NCI-H226 (cell line): ENCODE data around the gene ZNF267.
"Not testable (repeated sequence)": the region's sequence is repeated elsewhere in the genome, so short reads cannot be mapped to it uniquely, and the experiment has no call there.

Experiments used
- DNase-seq: peaks from one replicate; pipeline ENCODE4 v3.0.0-alpha.2; 2015

Gene ZNF267

GRCh38 chr16:31873556-31874365, at the start of gene ZNF267:
TSS of gene ZNF267 (plus strand) at chr16:31873807. CDS start at chr16:31873967, 160 bp downstream.
- peak; percentile 70 for DNase-seq

- DNase-seq = no peak
These were observed 40.6 kb upstream of the ZNF267 start for GRCh38 chr16:31833047-31833446.

GRCh38 chr16:31836396-31836795, 37.2 kb upstream of the ZNF267 start:
- not testable (repeated sequence) for DNase-seq

- no peak for DNase-seq
These were observed 30.7 kb upstream of the ZNF267 start for GRCh38 chr16:31842864-31843263.

- DNase-seq = not testable (repeated sequence)
These were observed 25.0 kb upstream of the ZNF267 start for GRCh38 chr16:31848572-31848971.

- DNase-seq = no peak
These were observed 20.3 kb upstream of the ZNF267 start for GRCh38 chr16:31853291-31853690.

GRCh38 chr16:31860508-31860907, 13.1 kb upstream of the ZNF267 start:
- no peak for DNase-seq

- DNase-seq = no peak
These were observed 12.2 kb upstream of the ZNF267 start for GRCh38 chr16:31861455-31861854.

GRCh38 chr16:31862761-31863160, 10.8 kb upstream of the ZNF267 start:
- DNase-seq = no peak

- DNase-seq = no peak
These were observed 5.4 kb upstream of the ZNF267 start for GRCh38 chr16:31868164-31868563.

GRCh38 chr16:31868691-31869167, 4.9 kb upstream of the ZNF267 start:
- peak; percentile 53 for DNase-seq

- DNase-seq = peak; percentile 59
These were observed 4.0 kb upstream of the ZNF267 start for GRCh38 chr16:31869511-31870201.

- no peak for DNase-seq
These were observed 2.8 kb upstream of the ZNF267 start for GRCh38 chr16:31870809-31871208.

- DNase-seq = no peak
These were observed 2.1 kb upstream of the ZNF267 start for GRCh38 chr16:31871510-31871909.

GRCh38 chr16:31872201-31872600, 1.4 kb upstream of the ZNF267 start:
- DNase-seq = no peak

- DNase-seq = peak; percentile 22
These were observed 932 bp downstream of the ZNF267 start for GRCh38 chr16:31874366-31875111.

GRCh38 chr16:31875112-31875803, 1.7 kb downstream of the ZNF267 start:
- DNase-seq = no peak

- DNase-seq = no peak
These were observed 2.4 kb downstream of the ZNF267 start for GRCh38 chr16:31875928-31876547.

- peak; percentile 79 for DNase-seq
These were observed 3.6 kb downstream of the ZNF267 start for GRCh38 chr16:31876951-31877828.

- DNase-seq = no peak
These were observed 4.5 kb downstream of the ZNF267 start for GRCh38 chr16:31877876-31878642.
